HEK293T (cell line): ENCODE data around the gene NUBPL.
"Not testable (repeated sequence)": the region's sequence is repeated elsewhere in the genome, so short reads cannot be mapped to it uniquely, and the experiment has no call there.

Experiments used
- CTCF ChIA-PET: fragments of 350-600 bp; formaldehyde crosslinking; extraction: SDS; loops from one replicate; lab custom pipeline; 2021; ENCODE audit warnings: antibody characterized with exemption, inconsistent platforms; lab: Yijun Ruan, JAX
- POLR2A ChIA-PET: fragments of 350-600 bp; formaldehyde crosslinking; extraction: SDS; loops from one replicate; lab custom pipeline; 2020; ENCODE audit warnings: antibody characterized with exemption, inconsistent platforms; lab: Yijun Ruan, JAX
- DNase-seq: peaks from one replicate; pipeline ENCODE4 v3.0.0; 2012; ENCODE audit warnings: mixed read lengths; ENCODE audit errors: extremely low spot score
- ARNT ChIP-seq: fragments of 450-650 bp; IDR thresholded peaks from 2 replicates; pipeline ENCODE4 v1.6.1; 2017; ENCODE audit warnings: mild to moderate bottlenecking
- BHLHE40 ChIP-seq: fragments of 450-650 bp; IDR thresholded peaks from 2 replicates; pipeline ENCODE4 v1.6.1; 2016; ENCODE audit warnings: mild to moderate bottlenecking, moderate library complexity, borderline replicate concordance
- CTBP1 ChIP-seq: fragments of 450-650 bp; IDR thresholded peaks from 2 replicates; pipeline ENCODE4 v1.6.1; 2016; ENCODE audit warnings: borderline replicate concordance
- ELF4 ChIP-seq: fragments of 450-650 bp; IDR thresholded peaks from 2 replicates; pipeline ENCODE4 v1.6.1; 2017; ENCODE audit warnings: antibody characterized with exemption
- FOXA1 ChIP-seq: fragments of 450-650 bp; IDR thresholded peaks from 2 replicates; pipeline ENCODE4 v1.6.1; 2016; ENCODE audit warnings: mild to moderate bottlenecking
- FOXK2 ChIP-seq: fragments of 450-650 bp; IDR thresholded peaks from 2 replicates; pipeline ENCODE4 v1.6.1; 2016; ENCODE audit warnings: mild to moderate bottlenecking
- FOXM1 ChIP-seq: fragments of 450-650 bp; IDR thresholded peaks from 2 replicates; pipeline ENCODE4 v1.6.1; 2017; ENCODE audit warnings: mild to moderate bottlenecking, borderline replicate concordance
- HDGF ChIP-seq: fragments of 450-650 bp; IDR thresholded peaks from 2 replicates; pipeline ENCODE4 v1.6.1; 2017; ENCODE audit warnings: antibody characterized with exemption, borderline replicate concordance
- L3MBTL2 ChIP-seq: fragments of 450-650 bp; conservative IDR thresholded peaks from 2 replicates; pipeline ENCODE4 v1.6.1; 2016; ENCODE audit warnings: mild to moderate bottlenecking
- LEF1 ChIP-seq: fragments of 450-650 bp; IDR thresholded peaks from 2 replicates; pipeline ENCODE4 v1.6.1; 2017; ENCODE audit warnings: mild to moderate bottlenecking, borderline replicate concordance
- NFRKB ChIP-seq: fragments of 450-650 bp; IDR thresholded peaks from 2 replicates; pipeline ENCODE4 v1.6.1; 2016; ENCODE audit warnings: mild to moderate bottlenecking, moderate library complexity
- SP1 ChIP-seq: fragments of 450-650 bp; IDR thresholded peaks from 2 replicates; pipeline ENCODE4 v1.6.1; 2017
- SUZ12 ChIP-seq: fragments of 450-650 bp; IDR thresholded peaks from 2 replicates; pipeline ENCODE4 v1.6.1; 2016; ENCODE audit warnings: mild to moderate bottlenecking
- TARDBP ChIP-seq: fragments of 450-650 bp; IDR thresholded peaks from 2 replicates; pipeline ENCODE4 v1.6.1; 2016
- ZNF384 ChIP-seq: fragments of 450-650 bp; IDR thresholded peaks from 2 replicates; pipeline ENCODE4 v1.6.1; 2016
- TF ChIP-seq, protein P1 (sequence below): fragments of 450-650 bp; IDR thresholded peaks from 2 replicates; pipeline ENCODE4 v1.6.1; 2016

The NUBPL gene

GRCh38 chr14:31696378-31696777 is 135.2 kb downstream of the NUBPL start:
- TF ChIP-seq BHLHE40 (no peak), TARDBP (no peak), CTBP1 (no peak)
- ChIA-PET CTCF (interaction anchor here (0.6 kb wide), 1 partner anchor 238 kb away, joined by 7 read pairs; no protein-coding TSS in a partner anchor), POLR2A (no interaction called here)
- no peak for DNase-seq

GRCh38 chr14:31699809-31700208 is 138.6 kb downstream of the NUBPL start:
- CTCF ChIA-PET = no interaction called here
- TF ChIP-seq FOXK2 (no peak), ELF4 (no peak), ARNT (no peak), SP1 (no peak), ZNF384 (no peak), FOXA1 (no peak), FOXM1 (no peak), HDGF (no peak), SUZ12 (no peak), BHLHE40 (no peak), CTBP1 (no peak), TARDBP (no peak), NFRKB (no peak), LEF1 (no peak), L3MBTL2 (no peak)
- TF ChIP-seq, protein P1, sequence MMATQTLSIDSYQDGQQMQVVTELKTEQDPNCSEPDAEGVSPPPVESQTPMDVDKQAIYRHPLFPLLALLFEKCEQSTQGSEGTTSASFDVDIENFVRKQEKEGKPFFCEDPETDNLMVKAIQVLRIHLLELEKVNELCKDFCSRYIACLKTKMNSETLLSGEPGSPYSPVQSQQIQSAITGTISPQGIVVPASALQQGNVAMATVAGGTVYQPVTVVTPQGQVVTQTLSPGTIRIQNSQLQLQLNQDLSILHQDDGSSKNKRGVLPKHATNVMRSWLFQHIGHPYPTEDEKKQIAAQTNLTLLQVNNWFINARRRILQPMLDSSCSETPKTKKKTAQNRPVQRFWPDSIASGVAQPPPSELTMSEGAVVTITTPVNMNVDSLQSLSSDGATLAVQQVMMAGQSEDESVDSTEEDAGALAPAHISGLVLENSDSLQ = no peak
- POLR2A ChIA-PET = no interaction called here
- no peak for DNase-seq

DNA sequence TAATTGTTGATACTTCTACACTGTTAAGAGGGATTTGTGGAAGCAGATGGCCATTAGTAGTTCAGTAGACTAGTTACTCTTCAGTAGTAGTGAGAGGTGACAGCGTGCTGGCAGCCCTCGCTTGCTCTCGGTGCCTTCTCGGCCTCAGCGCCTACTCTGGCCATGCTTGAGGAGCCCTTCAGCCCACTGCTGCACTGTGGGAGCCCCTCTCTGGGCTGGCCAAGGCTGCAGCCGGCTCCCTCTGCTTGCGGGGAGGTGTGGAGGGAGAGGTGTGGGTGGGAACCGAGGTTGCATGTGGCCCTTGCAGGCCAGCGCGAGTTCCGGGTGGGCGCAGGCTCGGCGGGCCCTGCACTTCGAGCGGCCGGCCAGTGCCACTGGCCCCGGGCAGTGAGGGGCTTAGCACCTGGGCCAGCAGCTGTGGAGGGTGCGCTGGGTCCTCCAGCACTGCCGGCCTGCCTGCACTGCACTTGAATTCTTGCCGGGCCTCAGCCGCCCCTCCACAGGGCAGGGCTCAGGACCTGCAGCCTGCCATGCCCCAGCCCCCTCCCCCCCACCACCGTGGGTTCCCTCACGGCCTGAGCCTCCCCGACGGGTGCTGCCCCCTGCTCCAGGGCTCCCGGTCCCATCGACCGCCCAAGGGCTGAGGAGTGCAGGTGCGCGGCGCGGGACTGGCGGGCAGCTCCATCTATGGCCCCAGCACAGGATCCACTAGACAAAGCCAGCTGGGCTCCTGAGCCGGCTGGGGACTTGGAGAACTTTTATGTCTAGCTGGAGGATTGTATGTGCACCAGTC is 139.3 kb downstream of the NUBPL start:
- TF ChIP-seq FOXA1 (no peak), CTBP1 (no peak), FOXM1 (no peak), NFRKB (no peak), TARDBP (no peak), SP1 (no peak), ZNF384 (no peak)
- TF ChIP-seq, protein P1 = no peak
- POLR2A ChIA-PET = no interaction called here

DNA sequence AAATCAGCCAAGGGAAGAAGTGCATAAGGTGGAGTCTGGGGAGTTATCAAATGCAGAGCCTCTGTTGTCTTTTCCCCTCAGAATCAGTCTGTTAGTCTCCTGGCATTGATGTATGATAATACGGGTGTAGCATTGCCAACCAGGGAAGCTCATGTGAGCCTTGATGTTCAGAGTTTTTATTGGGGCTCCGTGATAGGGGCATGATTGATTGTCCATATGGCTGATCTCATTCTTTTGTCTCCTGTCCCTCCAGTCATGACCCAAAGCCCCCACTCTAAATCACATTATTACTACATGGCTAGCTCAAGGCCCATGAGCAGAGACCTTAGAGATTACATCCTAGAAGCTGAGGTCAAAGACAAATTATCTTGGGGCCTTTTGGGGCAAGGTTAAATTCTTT is 140.9 kb downstream of the NUBPL start:
- DNase-seq = no peak
- TF ChIP-seq BHLHE40 (no peak), TARDBP (no peak), HDGF (no peak), SP1 (no peak), ELF4 (no peak), SUZ12 (no peak), FOXA1 (no peak), CTBP1 (no peak), NFRKB (no peak), L3MBTL2 (no peak), FOXK2 (no peak), ZNF384 (no peak)
- TF ChIP-seq, protein P1 = no peak
- ChIA-PET CTCF (no interaction called here), POLR2A (no interaction called here)

More for the DNA sequence above, 139.3 kb downstream of the NUBPL start:
- no peak for DNase-seq
- CTCF ChIA-PET = no interaction called here

DNA sequence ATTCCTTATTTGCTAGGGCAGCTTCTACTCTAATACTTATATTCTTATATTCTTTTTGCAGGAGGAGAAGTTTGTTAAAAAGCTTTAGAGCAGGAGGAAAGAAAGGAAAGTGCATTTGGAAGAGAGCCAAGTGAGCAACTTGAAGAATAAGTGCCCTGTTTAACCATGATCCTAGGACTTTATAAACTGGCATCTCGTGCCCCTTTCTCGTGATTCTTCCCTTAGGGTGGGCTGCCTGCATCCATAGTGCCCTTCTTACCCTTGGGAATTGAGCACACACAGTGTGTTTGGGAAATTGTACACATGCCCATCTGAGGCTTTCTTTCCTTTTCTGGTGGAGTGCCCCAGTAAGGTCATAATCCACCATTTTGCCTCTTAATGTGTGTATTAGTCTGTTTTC is 141.9 kb downstream of the NUBPL start:
- POLR2A ChIA-PET = no interaction called here
- TF ChIP-seq FOXM1 = no peak
- TF ChIP-seq ARNT = no peak
- no peak for TF ChIP-seq CTBP1
- TF ChIP-seq SUZ12 = no peak
- TF ChIP-seq BHLHE40 = no peak
- no peak for TF ChIP-seq FOXA1
- TF ChIP-seq NFRKB = no peak
- TF ChIP-seq TARDBP = no peak
- no peak for TF ChIP-seq LEF1
- TF ChIP-seq ELF4 = no peak
- no peak for TF ChIP-seq L3MBTL2
- TF ChIP-seq ZNF384 = no peak
- TF ChIP-seq SP1 = no peak
- no peak for TF ChIP-seq FOXK2
- TF ChIP-seq HDGF = no peak
- TF ChIP-seq, protein P1 = no peak
- DNase-seq = no peak
- CTCF ChIA-PET = no interaction called here

DNA sequence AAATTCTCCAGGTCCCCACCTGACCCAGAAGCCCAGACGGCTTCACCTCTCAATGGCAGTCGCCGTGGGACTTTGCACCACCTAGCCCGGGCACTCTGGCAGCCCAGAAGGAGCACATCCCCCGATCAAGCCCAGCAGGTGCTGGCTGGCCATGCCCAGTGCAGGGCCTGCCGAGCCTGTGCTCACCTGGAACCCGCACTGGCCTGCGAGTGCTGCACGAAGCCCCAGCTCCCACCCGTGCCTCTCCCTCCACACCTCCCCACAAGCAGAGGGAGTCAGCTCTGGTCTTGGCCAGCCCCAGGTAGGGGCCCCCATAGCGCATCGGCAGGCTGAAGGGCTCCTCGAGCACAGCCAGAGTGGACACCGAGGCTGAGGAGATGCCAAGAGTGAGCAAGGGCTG is 144.5 kb downstream of the NUBPL start:
- CTCF ChIA-PET = no interaction called here
- TF ChIP-seq SP1 (no peak), ARNT (no peak), ZNF384 (no peak)
- POLR2A ChIA-PET = no interaction called here
- no peak for DNase-seq

- POLR2A ChIA-PET, DNase-seq, CTCF ChIA-PET: not testable (repeated sequence)
Observed at GRCh38 chr14:31708661-31709060, 147.5 kb downstream of the NUBPL start.
